Astrocyte of the spinal cord (primary cell): ENCODE data around the gene CAMK2A.

Experiments
- DNase-seq: peaks from one replicate; pipeline ENCODE4 v3.0.0; 2011; ENCODE audit warnings: low read depth, low spot score
- H3K4me3 ChIP-seq: 2 replicates; pipeline ENCODE4 v1.5.1; 2011; ENCODE audit warnings: low read depth, mild to moderate bottlenecking, low read length, moderate library complexity
- CTCF ChIP-seq: IDR thresholded peaks from 2 replicates; pipeline ENCODE4 v1.5.1; 2012; ENCODE audit warnings: low read depth, mild to moderate bottlenecking, low read length, inconsistent platforms
- in situ Hi-C: cut with HindIII; loops from 2 replicates; pipeline ENCODE4 v1.10.0; 2017; ENCODE audit warnings: low sequenced_read_pairs

CAMK2A gene

GRCh38 chr5:150297236-150297890 is 7.8 kb upstream of the CAMK2A start:
- TF ChIP-seq CTCF: no peak
- H3K4me3 ChIP-seq: no peak overlapping the region
- no peak for DNase-seq
- in situ Hi-C loops: no loop called here

GRCh38 chr5:150296496-150296895 is 6.9 kb upstream of the CAMK2A start:
- in situ Hi-C loops: no loop called here
- H3K4me3 ChIP-seq: no peak overlapping the region
- DNase-seq: no peak
- no peak for TF ChIP-seq CTCF

GRCh38 chr5:150295741-150296486 is 6.3 kb upstream of the CAMK2A start:
- in situ Hi-C loops: no loop called here
- no peak for TF ChIP-seq CTCF
- no peak for DNase-seq
- H3K4me3 ChIP-seq: no peak overlapping the region

GRCh38 chr5:150295172-150295634 is 5.6 kb upstream of the CAMK2A start:
- no peak overlapping the region for H3K4me3 ChIP-seq
- peak; percentile 50 for DNase-seq
- in situ Hi-C loops: no loop called here
- TF ChIP-seq CTCF: no peak

- in situ Hi-C loops: no loop called here
- H3K4me3 ChIP-seq: no peak overlapping the region
- TF ChIP-seq CTCF: no peak
- DNase-seq: no peak
These were observed 5.0 kb upstream of the CAMK2A start for GRCh38 chr5:150294551-150295071.

GRCh38 chr5:150293091-150293941 is 3.7 kb upstream of the CAMK2A start:
- no peak overlapping the region for H3K4me3 ChIP-seq
- TF ChIP-seq CTCF: no peak
- in situ Hi-C loops: no loop called here
- no peak for DNase-seq
